SH-SY5Y (cell line): ENCODE results near the gene IL18RAP.

Experiments used
- GATA2 ChIP-seq: IDR thresholded peaks from 2 replicates; pipeline ENCODE4 v1.6.1; 2011; ENCODE audit warnings: mild to moderate bottlenecking, low read depth, low read length
- GATA3 ChIP-seq: IDR thresholded peaks from 2 replicates; pipeline ENCODE4 v1.6.1; 2011; ENCODE audit warnings: low read depth, mild to moderate bottlenecking, low read length, moderate library complexity

GRCh38 chr2:102432386-102432785, 9.4 kb downstream of the IL18RAP start:
- TF ChIP-seq GATA2: no peak
- no peak for TF ChIP-seq GATA3
